Osteoblast (primary cell): ENCODE measurements around the gene RPA3. TPM values are rescaled to one million over a fixed set of nuclear protein-coding genes. Genes with fewer than 3 reads are reported as not detected.

Experiments
- DNase-seq: peaks from one replicate; pipeline ENCODE4 v3.0.0; 2011; ENCODE audit warnings: low spot score, mixed read lengths; ENCODE audit not compliant: insufficient read length; ENCODE audit errors: missing footprints
- H2AFZ ChIP-seq: 2 replicates; pipeline ENCODE4 v1.6.0; 2011; ENCODE audit warnings: mild to moderate bottlenecking, low read length
- H3K27ac ChIP-seq: 2 replicates; pipeline ENCODE4 v1.5.1; 2011; ENCODE audit warnings: mild to moderate bottlenecking, low read depth, low read length, moderate library complexity
- H3K27me3 ChIP-seq: 2 replicates; pipeline ENCODE4 v1.6.0; 2012; ENCODE audit warnings: mild to moderate bottlenecking, control low read depth, inconsistent platforms, low read length, moderate library complexity; ENCODE audit not compliant: insufficient read depth
- H3K36me3 ChIP-seq: 2 replicates; pipeline ENCODE4 v1.5.1; 2011; ENCODE audit warnings: mild to moderate bottlenecking, low read length, control low read depth, moderate library complexity; ENCODE audit not compliant: insufficient read depth
- H3K4me1 ChIP-seq: 2 replicates; pipeline ENCODE4 v1.5.1; 2011; ENCODE audit warnings: mild to moderate bottlenecking, low read length, control low read depth, moderate library complexity; ENCODE audit not compliant: insufficient read depth
- H3K4me2 ChIP-seq: 2 replicates; pipeline ENCODE4 v1.6.0; 2011; ENCODE audit warnings: mild to moderate bottlenecking, low read length; ENCODE audit not compliant: insufficient read depth
- H3K4me3 ChIP-seq: fragments of 200-600 bp; sonication (generic); 3 replicates; pipeline ENCODE4 v1.5.1; 2012; ENCODE audit warnings: mild to moderate bottlenecking, low read length, inconsistent platforms; ENCODE audit not compliant: insufficient read depth
- H3K79me2 ChIP-seq: 2 replicates; pipeline ENCODE4 v1.6.0; 2012; ENCODE audit warnings: mild to moderate bottlenecking, low read length, control low read depth, inconsistent platforms; ENCODE audit not compliant: insufficient read depth
- H3K9me3 ChIP-seq: 2 replicates; pipeline ENCODE4 v1.5.1; 2011; ENCODE audit warnings: low read depth, low read length, control low read depth
- H4K20me1 ChIP-seq: 2 replicates; pipeline ENCODE4 v1.6.0; 2012; ENCODE audit warnings: mild to moderate bottlenecking, low read length, control low read depth; ENCODE audit not compliant: insufficient read depth
- CTCF ChIP-seq: IDR thresholded peaks from 2 replicates; pipeline ENCODE4 v1.5.1; 2011; ENCODE audit warnings: mild to moderate bottlenecking, low read depth, low read length, moderate library complexity; ENCODE audit errors: extremely low read depth
- total RNA-seq: library from RNA; depleted of rRNA; stranded (reverse); fragments of >200 nt; gene quantifications from 2 replicates; pipeline ENCODE4 v1.2.3, GENCODE V29; 2012

RPA3 gene
- total RNA-seq, 1 donor: 16.6 TPM

- Histone ChIP-seq H3K4me2 (no peak overlapping the region), H3K27me3 (no peaks in the 10 kb centered on the region), H3K36me3 (no peaks in the 10 kb centered on the region), H3K4me3 (no peak overlapping the region), H3K79me2 (no peaks in the 10 kb centered on the region), H3K4me1 (peaks cover 9% of the 10 kb centered on the region), H4K20me1 (no peaks in the 10 kb centered on the region), H2AFZ (no peak overlapping the region), H3K27ac (no peak overlapping the region), H3K9me3 (no peaks in the 10 kb centered on the region)
- DNase-seq: no peak
- TF ChIP-seq CTCF: no peak
These were observed 10.6 kb downstream of the RPA3 start for GRCh38 chr7:7707806-7708205.

DNA sequence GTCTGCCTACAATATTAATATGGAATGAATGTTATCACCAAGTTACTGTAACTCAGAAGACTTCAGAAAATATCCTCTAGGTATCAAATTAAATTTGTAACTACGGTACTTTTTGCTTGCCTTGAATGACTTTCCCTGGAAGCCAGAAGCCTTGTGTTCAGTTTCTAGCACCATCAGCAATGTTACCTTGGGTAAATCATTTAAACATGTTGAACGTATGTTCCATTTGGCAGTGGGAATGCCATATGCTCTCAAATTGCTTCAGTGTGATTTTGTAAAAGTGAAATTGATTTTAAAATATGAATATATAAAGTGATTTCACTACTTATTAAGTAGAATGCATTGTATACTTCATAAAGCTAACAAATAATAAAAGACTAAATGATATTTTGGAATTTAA lies 11.2 kb downstream of the RPA3 start:
- no peaks in the 10 kb centered on the region for H3K79me2 ChIP-seq
- H4K20me1 ChIP-seq: no peaks in the 10 kb centered on the region
- no peaks in the 10 kb centered on the region for H3K27me3 ChIP-seq
- H3K9me3 ChIP-seq: no peaks in the 10 kb centered on the region
- no peak for DNase-seq
- H2AFZ ChIP-seq: no peak overlapping the region
- no peak overlapping the region for H3K4me2 ChIP-seq
- no peak for TF ChIP-seq CTCF
- H3K27ac ChIP-seq: no peak overlapping the region
- H3K36me3 ChIP-seq: no peaks in the 10 kb centered on the region
- H3K4me1 ChIP-seq: peaks cover 9% of the 10 kb centered on the region
- no peak overlapping the region for H3K4me3 ChIP-seq

DNA sequence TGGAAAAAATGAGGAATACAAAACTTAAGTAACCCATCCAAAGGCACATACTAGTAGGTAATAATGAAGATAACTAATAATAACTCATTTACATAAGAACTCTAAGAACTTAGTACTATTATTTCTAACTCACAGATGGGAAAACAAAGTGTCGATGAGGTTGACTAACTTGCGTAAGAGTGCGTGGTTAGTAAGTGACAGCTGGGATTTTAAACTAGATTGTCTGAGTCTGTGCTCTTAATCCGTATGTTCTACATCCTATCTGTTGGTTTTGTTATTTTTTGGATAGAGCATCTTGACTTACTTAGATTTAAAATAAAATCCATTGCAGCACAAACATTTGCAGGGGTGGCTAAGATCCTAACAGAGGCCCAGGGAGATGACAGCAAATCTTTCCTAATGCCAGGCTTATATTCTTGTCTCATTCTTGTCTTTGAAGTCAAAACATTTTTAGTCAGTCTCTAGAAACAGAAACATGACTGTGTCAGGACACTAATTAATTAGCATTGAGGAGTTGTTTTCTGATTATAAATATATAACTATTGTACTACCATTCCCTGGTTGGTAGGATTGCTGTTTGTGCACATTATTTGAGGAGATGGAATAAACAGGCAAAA lies 11.7 kb downstream of the RPA3 start:
- Histone ChIP-seq H3K4me1 (peaks cover 9% of the 10 kb centered on the region), H3K9me3 (no peaks in the 10 kb centered on the region), H3K4me2 (no peak overlapping the region), H2AFZ (no peak overlapping the region), H3K27me3 (no peaks in the 10 kb centered on the region), H3K4me3 (no peak overlapping the region), H4K20me1 (no peaks in the 10 kb centered on the region), H3K36me3 (no peaks in the 10 kb centered on the region), H3K27ac (no peak overlapping the region), H3K79me2 (no peaks in the 10 kb centered on the region)
- no peak for TF ChIP-seq CTCF
- DNase-seq: no peak

- no peaks in the 10 kb centered on the region for H4K20me1 ChIP-seq
- peaks cover 9% of the 10 kb centered on the region for H3K4me1 ChIP-seq
- H3K4me2 ChIP-seq: no peak overlapping the region
- H3K79me2 ChIP-seq: no peaks in the 10 kb centered on the region
- no peak overlapping the region for H2AFZ ChIP-seq
- no peak for TF ChIP-seq CTCF
- no peaks in the 10 kb centered on the region for H3K36me3 ChIP-seq
- no peak overlapping the region for H3K27ac ChIP-seq
- no peak overlapping the region for H3K4me3 ChIP-seq
- no peaks in the 10 kb centered on the region for H3K9me3 ChIP-seq
- no peaks in the 10 kb centered on the region for H3K27me3 ChIP-seq
- no peak for DNase-seq
These were observed 12.3 kb downstream of the RPA3 start for GRCh38 chr7:7706101-7706511.
